ENCODE data around the gene CTBS.

CTBS gene

DNA sequence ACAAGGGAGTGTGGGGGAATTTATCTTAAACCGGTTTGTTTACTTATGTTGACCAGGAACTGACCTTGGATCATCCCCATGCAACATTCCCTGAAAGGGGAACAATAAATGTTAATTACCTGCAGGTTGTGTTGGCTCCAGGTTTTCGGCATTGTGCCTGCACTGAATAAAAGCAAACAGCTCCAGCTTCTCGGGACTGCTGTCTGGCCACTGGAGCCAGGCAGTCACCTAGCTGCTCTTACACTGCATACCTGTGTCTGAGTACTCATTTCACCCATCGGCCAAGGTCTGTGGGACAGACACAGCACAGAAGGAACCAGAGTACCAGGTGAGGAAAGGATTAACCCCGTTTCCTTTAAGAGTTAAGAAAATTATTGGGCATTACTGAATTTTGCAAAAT, 32.7 kb upstream of the CTBS start:
- Histone ChIP-seq H2AFZ (ENCODE audit: low read depth, low read length) (no peak overlapping the region), H3K4me3 (ENCODE audit: low read depth in 1 of 2, low read length in 2 of 2) (no peak overlapping the region), H3K9me3 (ENCODE audit: insufficient read depth, low read length, severe bottlenecking) (peaks cover 26% of the 10 kb centered on the region), H3K9ac (ENCODE audit: low read depth, low read length) (no peak overlapping the region), H3K36me3 (ENCODE audit: insufficient read depth, low read length) (no peaks in the 10 kb centered on the region), H3K4me2 (ENCODE audit: insufficient read depth, low read length) (no peak overlapping the region), H3K4me1 (ENCODE audit: insufficient read depth, low read length) (no peaks in the 10 kb centered on the region), H3K27ac (ENCODE audit: low read length) (no peak overlapping the region), H3K27me3 (ENCODE audit: insufficient read depth, low read length, poor library complexity) (no peaks in the 10 kb centered on the region), H3K79me2 (ENCODE audit: insufficient read depth, low read length) (no peaks in the 10 kb centered on the region), H4K20me1 (ENCODE audit: insufficient read depth, low read length) (no peaks in the 10 kb centered on the region)
- no peak for ATAC-seq (ENCODE audit: insufficient read depth, low read depth)
- TF ChIP-seq, protein P1, sequence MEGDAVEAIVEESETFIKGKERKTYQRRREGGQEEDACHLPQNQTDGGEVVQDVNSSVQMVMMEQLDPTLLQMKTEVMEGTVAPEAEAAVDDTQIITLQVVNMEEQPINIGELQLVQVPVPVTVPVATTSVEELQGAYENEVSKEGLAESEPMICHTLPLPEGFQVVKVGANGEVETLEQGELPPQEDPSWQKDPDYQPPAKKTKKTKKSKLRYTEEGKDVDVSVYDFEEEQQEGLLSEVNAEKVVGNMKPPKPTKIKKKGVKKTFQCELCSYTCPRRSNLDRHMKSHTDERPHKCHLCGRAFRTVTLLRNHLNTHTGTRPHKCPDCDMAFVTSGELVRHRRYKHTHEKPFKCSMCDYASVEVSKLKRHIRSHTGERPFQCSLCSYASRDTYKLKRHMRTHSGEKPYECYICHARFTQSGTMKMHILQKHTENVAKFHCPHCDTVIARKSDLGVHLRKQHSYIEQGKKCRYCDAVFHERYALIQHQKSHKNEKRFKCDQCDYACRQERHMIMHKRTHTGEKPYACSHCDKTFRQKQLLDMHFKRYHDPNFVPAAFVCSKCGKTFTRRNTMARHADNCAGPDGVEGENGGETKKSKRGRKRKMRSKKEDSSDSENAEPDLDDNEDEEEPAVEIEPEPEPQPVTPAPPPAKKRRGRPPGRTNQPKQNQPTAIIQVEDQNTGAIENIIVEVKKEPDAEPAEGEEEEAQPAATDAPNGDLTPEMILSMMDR (IDR thresholded peaks at IDR 0.05; ENCODE audit: borderline replicate concordance, extremely low read depth, low read length, poor library complexity, severe bottlenecking): no peak
- no peak for TF ChIP-seq EZH2 (IDR thresholded peaks at IDR 0.05; ENCODE audit: borderline replicate concordance, low read depth, low read length, severe bottlenecking)
- DNase-seq: no peak

DNA sequence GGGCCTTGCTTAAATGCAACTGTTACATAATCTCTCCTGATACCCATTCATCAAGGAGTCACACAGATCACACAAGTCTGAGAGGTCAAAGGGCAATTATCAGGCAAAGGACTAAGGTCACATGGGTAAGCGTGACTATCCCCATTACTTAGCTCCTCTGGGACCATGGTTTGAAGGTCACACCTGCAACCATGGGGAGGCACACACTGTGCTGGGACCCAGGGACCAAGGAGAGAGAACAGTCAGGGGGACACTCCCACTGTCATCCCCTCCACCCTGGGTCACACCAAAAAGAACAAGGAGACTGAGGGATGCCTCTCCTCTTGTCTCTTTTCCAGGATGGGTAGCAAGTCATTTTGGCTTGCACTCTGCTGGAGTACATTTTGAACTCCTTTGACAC, 30.9 kb upstream of the CTBS start:
- no peaks in the 10 kb centered on the region for H3K79me2 ChIP-seq (ENCODE audit: insufficient read depth, low read length)
- no peak overlapping the region for H2AFZ ChIP-seq (ENCODE audit: low read depth, low read length)
- H3K4me2 ChIP-seq (ENCODE audit: insufficient read depth, low read length): no peak overlapping the region
- TF ChIP-seq, protein P1 (IDR thresholded peaks at IDR 0.05; ENCODE audit: borderline replicate concordance, extremely low read depth, low read length, poor library complexity, severe bottlenecking): no peak
- TF ChIP-seq EZH2 (IDR thresholded peaks at IDR 0.05; ENCODE audit: borderline replicate concordance, low read depth, low read length, severe bottlenecking): no peak
- no peaks in the 10 kb centered on the region for H3K27me3 ChIP-seq (ENCODE audit: insufficient read depth, low read length, poor library complexity)
- H3K4me1 ChIP-seq (ENCODE audit: insufficient read depth, low read length): no peaks in the 10 kb centered on the region
- H3K9ac ChIP-seq (ENCODE audit: low read depth, low read length): no peak overlapping the region
- H4K20me1 ChIP-seq (ENCODE audit: insufficient read depth, low read length): no peaks in the 10 kb centered on the region
- peak; percentile 19 for DNase-seq
- H3K27ac ChIP-seq (ENCODE audit: low read length): no peak overlapping the region
- no peak for ATAC-seq (ENCODE audit: insufficient read depth, low read depth)
- H3K36me3 ChIP-seq (ENCODE audit: insufficient read depth, low read length): no peaks in the 10 kb centered on the region
- H3K9me3 ChIP-seq (ENCODE audit: insufficient read depth, low read length, severe bottlenecking): peaks cover 26% of the 10 kb centered on the region
- no peak overlapping the region for H3K4me3 ChIP-seq (ENCODE audit: low read depth in 1 of 2, low read length in 2 of 2)

DNA sequence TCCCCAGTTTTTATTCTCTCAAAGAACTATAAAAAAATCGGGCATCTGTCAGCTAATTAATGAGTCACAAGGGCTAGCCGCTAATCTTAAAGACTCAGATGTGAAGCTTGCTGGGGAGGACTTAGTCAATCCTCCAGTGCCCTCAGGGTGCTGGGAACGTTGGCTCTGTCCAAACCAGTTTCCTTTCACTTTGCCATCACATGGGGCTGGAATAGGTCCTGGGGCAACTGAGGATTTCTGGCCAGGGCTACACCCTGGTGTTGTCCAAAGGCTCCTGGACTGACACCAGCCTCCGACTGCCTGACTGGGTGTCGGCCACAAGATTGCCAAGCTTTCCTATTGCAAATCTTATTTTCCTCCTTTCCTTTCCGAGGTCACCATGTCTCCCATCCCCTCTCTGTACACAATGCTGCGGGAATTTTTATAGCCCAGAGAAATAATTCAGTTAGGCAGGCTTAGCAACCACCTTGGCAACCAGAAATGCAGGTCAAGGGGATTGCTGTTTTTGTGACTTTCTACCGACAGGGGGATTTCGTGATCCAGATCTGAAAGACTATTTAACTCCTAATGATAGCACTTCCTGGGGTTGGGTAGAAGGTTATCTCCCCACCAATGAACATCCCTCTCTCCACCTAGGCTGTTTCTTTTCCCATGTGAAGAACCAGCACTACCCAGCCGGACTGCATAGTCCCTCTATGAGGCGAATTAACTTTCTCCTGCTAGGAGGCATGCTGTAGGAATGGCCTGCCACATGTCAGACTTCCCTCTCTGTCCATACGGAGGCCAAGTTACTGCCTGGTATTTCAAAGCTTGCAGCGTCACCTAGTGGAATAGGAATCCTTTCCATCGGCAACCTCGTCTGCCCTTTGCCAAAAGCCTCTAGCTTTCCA, 29.9 kb upstream of the CTBS start:
- Histone ChIP-seq H2AFZ (ENCODE audit: low read depth, low read length) (no peak overlapping the region), H3K4me3 (ENCODE audit: low read depth in 1 of 2, low read length in 2 of 2) (no peak overlapping the region), H3K4me2 (ENCODE audit: insufficient read depth, low read length) (no peak overlapping the region), H3K36me3 (ENCODE audit: insufficient read depth, low read length) (no peaks in the 10 kb centered on the region), H3K9ac (ENCODE audit: low read depth, low read length) (no peak overlapping the region), H3K27ac (ENCODE audit: low read length) (no peak overlapping the region), H3K4me1 (ENCODE audit: insufficient read depth, low read length) (no peaks in the 10 kb centered on the region), H4K20me1 (ENCODE audit: insufficient read depth, low read length) (no peaks in the 10 kb centered on the region), H3K79me2 (ENCODE audit: insufficient read depth, low read length) (no peaks in the 10 kb centered on the region), H3K27me3 (ENCODE audit: insufficient read depth, low read length, poor library complexity) (no peaks in the 10 kb centered on the region), H3K9me3 (ENCODE audit: insufficient read depth, low read length, severe bottlenecking) (peaks cover 26% of the 10 kb centered on the region)
- no peak for TF ChIP-seq EZH2 (IDR thresholded peaks at IDR 0.05; ENCODE audit: borderline replicate concordance, low read depth, low read length, severe bottlenecking)
- TF ChIP-seq, protein P1 (IDR thresholded peaks at IDR 0.05; ENCODE audit: borderline replicate concordance, extremely low read depth, low read length, poor library complexity, severe bottlenecking): no peak
- no peak for ATAC-seq (ENCODE audit: insufficient read depth, low read depth)
- DNase-seq: no peak

Data from DND-41 (cell line).